Activated naive CD8-positive, alpha-beta T cell (primary cell): ENCODE measurements around the gene TSHZ2.

Experiments
- H3K27ac Mint-ChIP-seq: one replicate; pipeline ENCODE4 v1.8.0; 2021; ENCODE audit warnings: mixed read lengths
- H3K27me3 Mint-ChIP-seq: one replicate; pipeline ENCODE4 v1.8.0; 2021; ENCODE audit warnings: mixed read lengths
- H3K36me3 Mint-ChIP-seq: one replicate; pipeline ENCODE4 v1.8.0; 2021; ENCODE audit warnings: mixed read lengths
- H3K4me1 Mint-ChIP-seq: one replicate; pipeline ENCODE4 v1.8.0; 2021; ENCODE audit warnings: low read depth, mixed read lengths
- H3K4me3 Mint-ChIP-seq: one replicate; pipeline ENCODE4 v1.8.0; 2021; ENCODE audit warnings: mild to moderate bottlenecking, mixed read lengths
- H3K9me3 Mint-ChIP-seq: one replicate; pipeline ENCODE4 v1.8.0; 2021; ENCODE audit warnings: low read depth, mixed read lengths

TSHZ2 gene

GRCh38 chr20:53336892-53337291, 364.7 kb downstream of the TSHZ2 start:
- H3K4me1 Mint-ChIP-seq, result no peaks in the 10 kb centered on the region
- no peak overlapping the region for H3K4me3 Mint-ChIP-seq
- no peak overlapping the region for H3K27ac Mint-ChIP-seq
- no peaks in the 10 kb centered on the region for H3K9me3 Mint-ChIP-seq
- no peaks in the 10 kb centered on the region for H3K36me3 Mint-ChIP-seq
- no peaks in the 10 kb centered on the region for H3K27me3 Mint-ChIP-seq

- no peaks in the 10 kb centered on the region for H3K36me3 Mint-ChIP-seq
- no peaks in the 10 kb centered on the region for H3K4me1 Mint-ChIP-seq
- no peaks in the 10 kb centered on the region for H3K27me3 Mint-ChIP-seq
- no peak overlapping the region for H3K27ac Mint-ChIP-seq
- H3K4me3 Mint-ChIP-seq, result no peak overlapping the region
- H3K9me3 Mint-ChIP-seq, result no peaks in the 10 kb centered on the region
These were observed 365.4 kb downstream of the TSHZ2 start for GRCh38 chr20:53337390-53338101.

- Mint-ChIP-seq H3K27ac (no peak overlapping the region), H3K9me3 (no peaks in the 10 kb centered on the region)
These were observed 366.6 kb downstream of the TSHZ2 start for GRCh38 chr20:53338716-53339115.

GRCh38 chr20:53342429-53342828, 370.3 kb downstream of the TSHZ2 start:
- peaks cover 6% of the 10 kb centered on the region for H3K4me1 Mint-ChIP-seq
- H3K4me3 Mint-ChIP-seq, result no peak overlapping the region
- no peaks in the 10 kb centered on the region for H3K36me3 Mint-ChIP-seq
- H3K27ac Mint-ChIP-seq, result no peak overlapping the region
- no peaks in the 10 kb centered on the region for H3K9me3 Mint-ChIP-seq
- H3K27me3 Mint-ChIP-seq, result no peaks in the 10 kb centered on the region

More at GRCh38 chr20:53338716-53339115, 366.6 kb downstream of the TSHZ2 start:
- no peaks in the 10 kb centered on the region for H3K36me3 Mint-ChIP-seq
- H3K27me3 Mint-ChIP-seq, result no peaks in the 10 kb centered on the region
- H3K4me3 Mint-ChIP-seq, result no peak overlapping the region
- no peaks in the 10 kb centered on the region for H3K4me1 Mint-ChIP-seq

GRCh38 chr20:53343448-53343847, 371.3 kb downstream of the TSHZ2 start:
- peaks cover 6% of the 10 kb centered on the region for H3K4me1 Mint-ChIP-seq
- no peaks in the 10 kb centered on the region for H3K9me3 Mint-ChIP-seq

GRCh38 chr20:53344891-53345290, 372.7 kb downstream of the TSHZ2 start:
- no peaks in the 10 kb centered on the region for H3K9me3 Mint-ChIP-seq
- H3K27ac Mint-ChIP-seq, result no peak overlapping the region
- H3K4me3 Mint-ChIP-seq, result no peak overlapping the region
- H3K4me1 Mint-ChIP-seq, result peaks cover 6% of the 10 kb centered on the region
- no peaks in the 10 kb centered on the region for H3K27me3 Mint-ChIP-seq
- H3K36me3 Mint-ChIP-seq, result peaks cover under 1% of the 10 kb centered on the region

More at GRCh38 chr20:53343448-53343847, 371.3 kb downstream of the TSHZ2 start:
- no peak overlapping the region for H3K4me3 Mint-ChIP-seq
- no peak overlapping the region for H3K27ac Mint-ChIP-seq
- H3K36me3 Mint-ChIP-seq, result no peaks in the 10 kb centered on the region
- H3K27me3 Mint-ChIP-seq, result no peaks in the 10 kb centered on the region

GRCh38 chr20:53345536-53346334, 373.6 kb downstream of the TSHZ2 start:
- H3K9me3 Mint-ChIP-seq, result no peaks in the 10 kb centered on the region
- no peaks in the 10 kb centered on the region for H3K27me3 Mint-ChIP-seq
- no peak overlapping the region for H3K27ac Mint-ChIP-seq
- H3K4me3 Mint-ChIP-seq, result no peak overlapping the region
- H3K4me1 Mint-ChIP-seq, result peaks cover 6% of the 10 kb centered on the region
- peaks cover 4% of the 10 kb centered on the region for H3K36me3 Mint-ChIP-seq

GRCh38 chr20:53346335-53346648, 374.1 kb downstream of the TSHZ2 start:
- peaks cover 4% of the 10 kb centered on the region for H3K36me3 Mint-ChIP-seq
- H3K9me3 Mint-ChIP-seq, result no peaks in the 10 kb centered on the region

GRCh38 chr20:53349730-53350129, 377.6 kb downstream of the TSHZ2 start:
- no peaks in the 10 kb centered on the region for H3K27me3 Mint-ChIP-seq
- H3K9me3 Mint-ChIP-seq, result peaks cover 6% of the 10 kb centered on the region
- H3K36me3 Mint-ChIP-seq, result peaks cover 4% of the 10 kb centered on the region
- H3K4me1 Mint-ChIP-seq, result peaks cover 3% of the 10 kb centered on the region
- no peak overlapping the region for H3K27ac Mint-ChIP-seq
- no peak overlapping the region for H3K4me3 Mint-ChIP-seq

More at GRCh38 chr20:53346335-53346648, 374.1 kb downstream of the TSHZ2 start:
- Mint-ChIP-seq H3K27me3 (no peaks in the 10 kb centered on the region), H3K4me1 (peaks cover 6% of the 10 kb centered on the region), H3K4me3 (no peak overlapping the region), H3K27ac (no peak overlapping the region)

- Mint-ChIP-seq H3K4me3 (no peak overlapping the region), H3K36me3 (peaks cover 11% of the 10 kb centered on the region), H3K27ac (no peak overlapping the region), H3K27me3 (no peaks in the 10 kb centered on the region), H3K4me1 (no peaks in the 10 kb centered on the region), H3K9me3 (peaks cover 17% of the 10 kb centered on the region)
These were observed 380.7 kb downstream of the TSHZ2 start for GRCh38 chr20:53352727-53353440.

GRCh38 chr20:53354314-53354713, 382.2 kb downstream of the TSHZ2 start:
- no peaks in the 10 kb centered on the region for H3K27me3 Mint-ChIP-seq
- no peak overlapping the region for H3K27ac Mint-ChIP-seq
- no peaks in the 10 kb centered on the region for H3K4me1 Mint-ChIP-seq
- peaks cover 11% of the 10 kb centered on the region for H3K36me3 Mint-ChIP-seq
- H3K9me3 Mint-ChIP-seq, result peaks cover 17% of the 10 kb centered on the region
- H3K4me3 Mint-ChIP-seq, result no peak overlapping the region

- Mint-ChIP-seq H3K27ac (no peak overlapping the region), H3K4me3 (no peak overlapping the region), H3K4me1 (no peaks in the 10 kb centered on the region), H3K27me3 (no peaks in the 10 kb centered on the region), H3K36me3 (peaks cover 7% of the 10 kb centered on the region), H3K9me3 (peaks cover 17% of the 10 kb centered on the region)
These were observed 383.6 kb downstream of the TSHZ2 start for GRCh38 chr20:53355790-53356189.

GRCh38 chr20:53359425-53359824, 387.3 kb downstream of the TSHZ2 start:
- H3K9me3 Mint-ChIP-seq, result peaks cover 12% of the 10 kb centered on the region
- no peaks in the 10 kb centered on the region for H3K4me1 Mint-ChIP-seq
- no peak overlapping the region for H3K27ac Mint-ChIP-seq
- peaks cover 7% of the 10 kb centered on the region for H3K36me3 Mint-ChIP-seq
- no peak overlapping the region for H3K4me3 Mint-ChIP-seq
- no peaks in the 10 kb centered on the region for H3K27me3 Mint-ChIP-seq

- H3K4me3 Mint-ChIP-seq, result no peak overlapping the region
- peaks cover 5% of the 10 kb centered on the region for H3K9me3 Mint-ChIP-seq
- no peaks in the 10 kb centered on the region for H3K27me3 Mint-ChIP-seq
- peaks cover 3% of the 10 kb centered on the region for H3K36me3 Mint-ChIP-seq
- no peak overlapping the region for H3K27ac Mint-ChIP-seq
- no peaks in the 10 kb centered on the region for H3K4me1 Mint-ChIP-seq
These were observed 388.7 kb downstream of the TSHZ2 start for GRCh38 chr20:53360852-53361251.

- H3K36me3 Mint-ChIP-seq, result no peaks in the 10 kb centered on the region
- no peaks in the 10 kb centered on the region for H3K27me3 Mint-ChIP-seq
- no peaks in the 10 kb centered on the region for H3K9me3 Mint-ChIP-seq
- no peak overlapping the region for H3K27ac Mint-ChIP-seq
- no peak overlapping the region for H3K4me3 Mint-ChIP-seq
- no peaks in the 10 kb centered on the region for H3K4me1 Mint-ChIP-seq
These were observed 390.6 kb downstream of the TSHZ2 start for GRCh38 chr20:53362736-53363135.
